RCC 7860 (cell line): Measurements from ENCODE around the gene PNLIPRP2.

Source experiments
- DNase-seq: peaks from one replicate; pipeline ENCODE4 v3.0.0-alpha.2; 2015; ENCODE audit warnings: low spot score
- FAIRE-seq: peaks from 2 replicates; lab custom pipeline; 2012; peaks lifted over from hg19 to GRCh38; lab: Jason Lieb, UNC

Gene PNLIPRP2

DNA sequence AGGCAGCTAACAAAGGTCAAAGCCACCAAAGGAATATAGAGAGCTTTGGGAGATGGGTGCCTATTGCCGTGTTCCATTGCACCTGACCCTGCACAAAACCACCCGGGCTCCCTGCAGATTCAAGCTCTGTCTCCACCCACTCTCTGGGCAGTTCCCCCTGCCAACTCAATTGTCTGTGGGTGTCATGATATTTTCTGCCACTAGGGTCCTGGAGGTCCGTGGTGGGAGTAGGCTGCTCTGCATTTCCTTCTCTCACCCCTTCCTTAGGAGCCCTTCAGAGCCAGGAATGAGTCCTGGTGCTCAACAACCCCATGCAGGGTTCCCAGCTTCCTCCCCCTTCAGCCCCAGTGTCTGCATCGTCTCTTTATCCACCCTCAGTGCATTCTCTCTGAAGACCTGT is 34.1 kb downstream of the PNLIPRP2 start:
- no peak for DNase-seq
- FAIRE-seq: no peak

DNA sequence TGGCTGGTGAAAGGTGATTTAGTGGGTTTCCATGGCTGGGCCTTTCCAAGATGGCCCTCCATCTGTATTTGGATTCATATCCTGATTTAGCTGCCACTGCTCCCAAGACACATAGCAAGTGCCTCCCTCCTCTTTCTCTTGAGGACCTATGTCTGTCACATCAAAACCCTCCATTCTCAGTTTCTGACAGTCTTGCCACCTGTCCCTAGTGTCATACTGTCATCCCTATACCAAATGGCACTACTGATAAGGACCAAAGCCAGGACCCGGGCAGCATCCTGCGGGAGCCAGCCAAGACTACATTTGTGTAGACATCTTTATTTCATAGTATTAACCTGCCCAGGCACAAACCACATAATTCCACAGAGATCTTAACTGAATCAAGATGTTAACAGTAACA is 34.8 kb downstream of the PNLIPRP2 start:
- FAIRE-seq (no peak), DNase-seq (no peak)

DNA sequence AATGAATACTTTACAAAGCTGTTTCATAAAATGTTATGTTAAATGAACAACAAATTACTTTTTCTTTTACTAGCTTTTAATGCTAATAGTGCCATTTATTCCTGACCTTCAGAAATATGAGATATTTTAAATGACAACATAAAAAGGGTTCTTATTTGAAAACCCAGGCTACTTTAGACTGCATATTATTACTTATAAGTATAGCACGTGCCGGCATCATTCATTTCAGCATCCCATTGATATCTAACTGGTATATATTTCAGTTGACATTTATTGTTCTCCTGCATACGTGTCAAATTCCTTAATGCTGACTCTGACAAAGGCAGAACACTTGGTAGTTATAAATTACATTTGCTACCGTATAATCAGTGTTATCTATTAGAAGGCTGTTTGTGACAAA is 35.3 kb downstream of the PNLIPRP2 start:
- DNase-seq: no peak
- FAIRE-seq: no peak

DNA sequence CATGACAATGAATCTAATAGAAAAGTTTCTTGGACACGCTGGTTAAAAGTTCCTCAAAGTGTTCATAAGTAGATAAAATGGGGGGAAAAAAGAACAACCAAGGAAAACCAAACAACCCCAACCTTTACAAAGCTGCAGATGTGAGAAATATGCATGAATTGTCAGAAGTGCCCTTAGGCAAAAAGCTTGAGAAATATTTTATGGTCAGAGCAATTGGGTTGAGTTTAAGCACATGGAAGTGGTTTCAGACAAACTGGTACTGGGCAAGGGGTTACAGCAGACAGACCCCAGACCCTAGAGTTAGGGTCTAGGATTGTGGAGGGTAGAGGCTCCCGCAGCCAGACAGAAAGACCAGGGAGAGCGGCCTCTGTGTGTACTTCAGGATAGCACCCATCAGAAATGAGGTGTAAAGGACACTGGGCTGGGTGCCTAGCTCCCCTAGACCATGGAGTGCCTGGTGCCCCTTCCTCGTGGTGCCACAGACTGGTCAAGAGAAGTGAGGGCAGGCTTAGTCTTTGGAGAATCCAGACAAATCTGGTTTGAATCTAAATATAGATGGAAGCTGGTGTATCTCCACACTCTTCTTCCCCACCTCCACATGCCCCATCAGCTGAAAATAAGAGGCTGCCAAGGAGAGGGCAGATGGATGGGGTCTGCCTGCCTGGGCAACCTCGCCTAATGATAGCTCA is 37.3 kb downstream of the PNLIPRP2 start:
- DNase-seq: no peak
- FAIRE-seq: no peak

DNA sequence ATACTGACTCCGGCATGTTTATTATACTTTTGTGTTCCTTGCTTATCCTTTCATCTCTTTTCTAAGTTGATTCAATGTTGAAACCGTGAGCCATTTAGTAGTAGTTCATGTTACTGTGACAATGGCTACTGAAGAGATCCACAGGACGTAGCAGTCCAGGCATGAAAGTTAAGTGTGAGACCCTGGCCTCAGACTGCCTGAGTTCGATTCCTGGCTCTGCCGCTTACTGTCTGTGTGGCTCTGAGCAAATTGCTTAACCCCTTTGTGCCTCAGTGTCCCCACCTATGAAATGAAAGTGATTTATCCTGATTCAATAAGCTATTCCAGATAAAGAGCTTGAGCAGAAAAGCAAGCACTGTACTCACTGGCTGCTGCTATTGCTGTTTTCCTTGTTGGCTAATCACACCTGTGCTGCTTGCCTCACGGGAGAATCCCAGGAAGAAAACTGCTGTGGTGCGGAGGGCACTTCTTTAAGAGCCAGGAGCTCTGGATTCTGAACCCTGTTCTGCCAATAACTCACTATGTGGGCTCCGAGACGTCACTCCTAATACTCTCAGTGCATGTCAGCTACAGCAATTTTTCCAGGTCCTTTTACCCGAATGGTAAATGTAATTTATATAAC is 38.4 kb downstream of the PNLIPRP2 start:
- DNase-seq (no peak), FAIRE-seq (no peak)

DNA sequence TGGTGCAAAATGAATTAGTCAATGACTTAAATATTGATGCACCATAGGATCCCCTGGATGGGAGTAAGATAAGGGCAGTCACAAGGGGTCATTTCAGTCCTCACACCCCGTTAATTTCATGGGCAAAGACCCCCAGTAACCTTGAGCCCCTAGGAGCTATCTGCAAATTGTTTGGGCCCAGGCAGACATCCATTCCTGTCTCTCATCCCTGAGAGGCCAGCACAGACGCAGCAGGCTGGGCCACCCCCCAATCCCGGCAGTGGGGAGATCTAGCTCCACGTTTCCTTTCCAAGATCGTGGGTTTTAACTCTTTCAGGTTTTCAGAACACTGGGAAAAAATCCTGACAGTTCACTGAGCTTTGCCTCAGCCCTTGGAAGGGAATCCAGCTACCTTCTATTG is 40.1 kb downstream of the PNLIPRP2 start:
- FAIRE-seq (no peak), DNase-seq (no peak)

DNA sequence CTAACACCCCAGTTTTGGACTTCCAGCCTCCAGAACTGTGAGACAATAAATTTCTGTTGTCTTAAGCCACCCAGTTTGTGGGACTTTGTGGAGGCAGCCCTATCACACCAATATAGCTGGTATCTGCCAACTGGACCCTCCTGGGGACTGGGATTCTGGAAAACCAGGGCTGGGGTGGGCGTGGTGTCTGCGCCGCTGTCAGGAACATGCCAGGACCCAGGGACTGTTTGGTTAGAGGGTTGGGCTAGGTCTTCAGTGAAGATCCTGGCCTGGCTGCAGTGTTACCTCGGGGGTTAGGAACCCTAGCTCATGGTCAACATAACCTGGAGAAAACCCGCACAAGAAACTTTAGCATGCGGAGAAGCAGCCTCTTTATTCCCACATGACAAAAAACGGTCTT is 42.6 kb downstream of the PNLIPRP2 start:
- DNase-seq (no peak), FAIRE-seq (no peak)

DNA sequence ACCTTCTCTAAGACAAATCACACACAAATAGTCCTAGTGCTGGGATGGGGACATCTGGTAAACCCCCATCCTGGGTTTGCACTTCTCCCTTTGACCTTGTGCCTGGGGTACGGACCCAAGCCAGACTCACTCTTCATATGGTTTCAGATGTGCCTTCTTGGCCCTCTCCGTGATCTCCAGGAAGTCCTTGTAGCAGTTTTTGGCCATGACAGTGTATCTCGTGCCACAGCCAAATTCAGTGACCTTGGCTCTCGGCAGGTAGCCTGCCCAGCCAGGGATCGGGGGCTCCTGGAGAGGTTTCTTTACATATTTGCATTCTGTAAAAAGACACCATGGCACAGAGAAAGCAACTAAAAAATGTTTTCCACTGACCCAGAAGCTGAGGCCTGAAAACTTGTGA is 43.9 kb downstream of the PNLIPRP2 start:
- DNase-seq: no peak

DNA sequence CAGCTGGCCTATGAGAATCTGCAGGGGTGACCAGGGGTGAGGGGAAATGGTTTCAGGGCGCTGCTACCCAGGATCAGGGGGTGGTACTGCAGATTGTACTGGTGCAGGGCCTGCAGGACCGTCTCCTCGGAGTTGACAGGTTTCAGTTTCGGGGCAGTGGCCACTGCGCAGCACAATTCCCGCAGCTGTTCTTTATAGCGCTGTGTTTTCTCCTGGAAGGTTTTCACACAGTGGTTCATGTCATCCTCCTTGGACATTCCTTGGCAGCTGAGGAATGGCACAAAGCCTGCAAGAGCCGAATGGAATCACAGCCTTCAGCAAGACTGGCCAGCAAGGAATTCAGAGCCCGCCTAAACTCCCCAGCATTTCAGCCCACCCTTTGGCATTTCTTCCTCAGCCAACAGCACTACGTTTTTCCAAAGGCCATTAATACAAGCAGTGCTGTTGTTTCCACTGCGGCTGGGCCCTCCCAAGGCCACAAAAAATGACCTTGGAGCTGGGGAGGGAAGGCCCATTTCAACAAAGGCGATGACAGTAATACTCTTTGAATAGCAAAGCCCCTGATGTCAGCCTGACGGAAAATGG is 44.9 kb downstream of the PNLIPRP2 start:
- no peak for FAIRE-seq
- DNase-seq: no peak

More for the DNA sequence above, 43.9 kb downstream of the PNLIPRP2 start:
- no peak for FAIRE-seq

DNA sequence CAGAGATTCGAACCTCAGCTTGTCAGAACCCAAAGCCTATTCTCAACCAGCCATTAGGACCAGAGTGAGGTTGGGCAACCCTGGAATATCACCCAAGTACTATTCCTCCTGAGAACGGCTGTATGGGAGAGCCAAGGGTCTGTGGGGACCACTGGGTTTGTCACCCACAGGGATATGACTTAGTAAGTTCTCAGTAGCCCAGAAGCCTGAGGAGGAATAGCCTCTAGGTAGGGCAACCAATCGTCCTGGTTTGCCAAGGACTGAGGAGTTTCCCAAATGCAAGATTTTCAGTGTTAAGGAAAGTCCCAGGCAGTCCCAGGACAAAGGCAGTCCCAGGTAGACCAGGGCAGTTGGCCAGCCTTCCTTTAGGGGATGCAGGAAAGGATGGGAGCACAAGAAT is 46.7 kb downstream of the PNLIPRP2 start:
- DNase-seq (no peak), FAIRE-seq (no peak)

DNA sequence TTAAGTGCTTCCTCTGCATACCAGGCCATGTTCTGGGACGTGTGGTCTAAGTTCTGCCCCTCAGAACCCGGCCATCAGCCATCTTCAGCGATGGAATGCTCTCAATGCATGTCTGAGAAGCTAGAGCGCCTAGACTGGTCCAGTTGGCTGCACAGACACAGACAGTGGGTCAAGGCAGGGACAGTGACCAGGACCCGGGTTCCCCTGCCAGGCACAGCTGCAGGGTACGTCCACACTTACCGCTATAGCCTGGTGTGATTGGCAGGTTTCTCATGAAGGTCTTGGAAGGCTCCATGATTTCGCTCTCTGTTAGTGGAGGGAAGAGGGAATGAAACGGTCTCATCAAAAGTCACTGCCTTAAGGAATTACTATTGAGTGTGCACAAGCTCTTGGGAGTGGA is 47.3 kb downstream of the PNLIPRP2 start:
- FAIRE-seq (no peak), DNase-seq (no peak)

DNA sequence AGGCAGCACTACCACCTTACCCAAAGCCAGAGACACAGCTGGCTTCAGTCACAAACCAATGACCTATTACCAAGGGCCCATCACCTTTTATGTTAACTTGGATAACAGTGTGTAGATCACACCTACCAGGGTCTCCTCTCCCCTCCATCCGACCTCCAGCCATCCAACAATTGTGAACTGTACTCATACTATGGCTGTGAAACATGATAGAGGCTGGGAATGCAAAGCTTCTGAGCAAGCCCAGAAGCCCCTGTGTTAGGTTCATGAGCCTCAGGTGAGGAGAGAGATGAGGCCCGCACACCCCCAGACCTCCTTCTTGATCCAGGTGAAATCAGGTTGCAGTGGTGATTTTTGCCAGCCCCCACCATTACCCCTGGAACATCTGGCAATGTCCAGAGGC is 47.7 kb downstream of the PNLIPRP2 start:
- FAIRE-seq (no peak), DNase-seq (no peak)

DNA sequence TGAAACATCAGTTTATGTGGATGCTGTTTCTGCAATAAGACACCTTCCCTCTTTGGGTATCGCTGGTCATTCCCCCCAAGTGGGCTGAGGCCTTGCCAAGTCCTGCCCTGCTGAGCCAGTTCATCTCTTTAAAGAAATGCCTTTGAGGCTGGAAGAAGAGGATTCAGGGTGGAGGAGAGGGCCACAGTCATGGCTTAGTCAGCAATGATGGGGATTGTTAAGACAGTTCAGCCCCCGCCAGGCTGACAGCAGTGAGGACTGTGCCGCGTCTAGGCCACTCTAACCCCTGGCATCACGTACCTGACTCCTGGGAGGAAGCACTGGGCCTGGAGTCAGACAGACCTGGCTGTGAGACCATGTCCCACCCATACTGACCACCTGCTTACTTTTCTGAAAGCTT is 48.3 kb downstream of the PNLIPRP2 start:
- DNase-seq (no peak), FAIRE-seq (no peak)

DNA sequence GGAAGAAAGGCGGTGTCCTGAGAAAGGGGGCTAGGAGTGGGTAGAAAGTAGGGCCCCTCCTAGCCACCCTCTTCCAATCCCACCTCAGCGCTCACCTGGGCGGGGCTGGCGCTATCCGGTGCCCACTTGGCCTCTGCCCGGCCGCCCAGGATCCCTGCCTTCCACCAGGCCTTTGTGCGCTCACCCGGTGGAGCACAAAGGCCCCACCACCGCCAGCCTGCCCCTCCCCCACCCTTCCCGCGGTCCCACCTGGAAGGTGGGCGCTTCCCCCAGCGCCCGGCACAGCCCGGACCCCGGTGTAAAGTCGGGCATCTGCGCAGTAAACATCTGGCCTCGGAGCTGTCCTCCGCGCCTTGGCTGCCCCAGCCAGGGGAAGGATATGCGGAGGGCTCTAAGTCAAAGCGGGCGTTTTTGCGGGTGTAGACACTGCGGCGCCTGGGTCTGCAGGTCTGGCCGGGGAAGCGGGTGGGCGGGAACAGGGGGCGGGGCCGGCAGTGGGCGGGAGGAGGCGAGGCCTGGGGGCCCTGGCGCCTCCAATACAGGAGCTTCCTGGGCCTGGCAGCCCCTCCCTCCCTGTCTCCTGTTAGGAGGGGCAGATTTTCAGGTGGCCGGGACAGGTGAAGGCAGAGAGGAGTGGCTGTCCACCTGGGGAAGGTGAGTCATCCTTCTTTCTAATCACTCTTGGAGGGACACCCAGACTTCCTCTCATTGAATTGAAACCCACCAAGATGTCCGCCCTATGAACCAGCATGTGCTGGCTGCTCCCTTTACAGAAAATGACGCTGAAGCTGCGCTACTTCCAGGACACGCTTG is 49.3 kb downstream of the PNLIPRP2 start:
- no peak for FAIRE-seq

DNA sequence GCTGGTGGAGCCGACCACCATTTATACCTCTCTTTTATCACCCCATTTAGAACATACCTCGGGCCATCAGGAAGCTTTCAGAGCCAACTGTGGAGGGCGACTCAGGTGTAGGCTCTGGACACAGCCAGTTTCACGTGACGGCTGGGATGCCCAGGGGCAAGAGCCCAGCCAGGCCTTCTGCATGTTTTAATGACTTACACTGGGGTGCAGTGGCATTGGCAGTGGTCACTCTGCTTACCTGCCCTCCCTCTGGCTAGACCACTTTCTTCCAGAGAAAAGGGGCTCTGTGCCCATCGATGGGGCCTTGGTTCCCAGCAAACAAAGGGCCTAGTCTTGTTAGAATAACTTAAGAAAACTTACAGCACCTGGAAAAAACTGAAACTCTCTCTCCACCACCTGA is 50.0 kb downstream of the PNLIPRP2 start:
- DNase-seq: no peak

More for the DNA sequence above, 49.3 kb downstream of the PNLIPRP2 start:
- DNase-seq: no peak

DNA sequence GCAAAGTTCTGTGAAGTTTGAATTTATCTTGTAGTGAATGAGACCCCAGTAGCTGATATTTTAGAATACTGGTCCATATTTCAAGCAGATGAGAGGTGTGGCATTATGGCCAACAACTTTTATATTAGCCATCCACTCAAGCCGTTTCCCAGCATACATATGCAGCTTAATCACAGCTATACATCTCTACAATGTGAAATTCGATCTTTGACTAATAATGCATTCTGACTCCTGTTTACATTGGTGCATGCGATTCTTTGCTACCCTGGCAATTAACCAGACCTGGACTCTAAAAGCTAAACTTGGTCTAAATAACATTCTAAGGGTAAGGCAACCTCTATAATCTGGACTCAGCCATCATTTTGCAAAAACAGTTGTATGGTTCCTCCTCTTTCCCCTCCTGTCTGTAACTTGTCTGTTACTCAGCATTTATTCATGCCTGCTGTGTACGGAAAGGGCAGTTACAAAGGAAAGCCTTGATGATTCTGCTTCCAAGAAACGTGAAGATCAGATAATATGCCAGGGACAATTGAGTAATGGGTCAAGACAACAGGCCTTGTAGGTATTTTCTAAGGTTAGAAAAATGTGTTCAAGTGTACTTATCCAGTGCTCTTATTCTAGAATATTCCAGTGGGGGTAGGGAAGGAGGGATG is 50.6 kb downstream of the PNLIPRP2 start:
- DNase-seq: no peak
- no peak for FAIRE-seq

More for the DNA sequence above, 50.0 kb downstream of the PNLIPRP2 start:
- no peak for FAIRE-seq

DNA sequence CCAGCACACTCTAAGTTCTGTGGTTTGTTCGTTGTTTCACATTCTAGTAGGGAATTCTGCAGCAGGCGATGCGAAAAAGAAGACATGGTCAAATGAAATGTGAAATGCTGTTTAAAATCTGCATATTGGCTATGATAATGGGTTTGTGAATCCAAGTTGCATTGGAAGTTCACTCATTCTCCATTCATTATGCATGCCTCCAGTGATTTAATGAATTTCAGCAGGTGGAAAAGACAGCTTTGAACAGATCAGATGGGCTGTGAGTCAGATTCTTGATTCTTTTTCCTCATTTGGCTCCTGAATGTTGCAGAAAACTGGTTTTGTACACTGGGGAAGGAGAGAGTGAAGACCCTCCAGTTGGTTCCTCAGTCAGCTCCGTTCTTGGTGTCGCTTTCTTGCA is 52.1 kb downstream of the PNLIPRP2 start:
- no peak for DNase-seq
- FAIRE-seq: no peak

DNA sequence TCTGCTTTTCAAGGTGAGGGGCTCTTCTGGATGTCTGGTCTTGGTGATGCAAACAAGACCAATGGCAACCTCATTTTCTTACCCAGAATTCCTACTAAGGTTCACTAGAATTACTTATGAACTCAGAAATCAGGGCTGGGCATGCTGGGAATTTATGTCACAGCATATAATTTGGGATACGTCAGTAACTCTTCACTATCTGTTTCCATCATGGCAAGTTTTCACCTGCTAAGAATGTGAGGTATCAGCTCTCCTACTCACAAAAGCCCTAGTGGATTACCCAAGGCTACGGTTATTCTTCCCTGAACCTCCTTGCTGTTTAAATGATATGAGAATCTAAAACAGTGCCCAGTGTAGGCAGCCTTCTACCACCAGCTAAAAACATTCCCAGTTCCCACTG is 53.1 kb downstream of the PNLIPRP2 start:
- DNase-seq: no peak
- no peak for FAIRE-seq

DNA sequence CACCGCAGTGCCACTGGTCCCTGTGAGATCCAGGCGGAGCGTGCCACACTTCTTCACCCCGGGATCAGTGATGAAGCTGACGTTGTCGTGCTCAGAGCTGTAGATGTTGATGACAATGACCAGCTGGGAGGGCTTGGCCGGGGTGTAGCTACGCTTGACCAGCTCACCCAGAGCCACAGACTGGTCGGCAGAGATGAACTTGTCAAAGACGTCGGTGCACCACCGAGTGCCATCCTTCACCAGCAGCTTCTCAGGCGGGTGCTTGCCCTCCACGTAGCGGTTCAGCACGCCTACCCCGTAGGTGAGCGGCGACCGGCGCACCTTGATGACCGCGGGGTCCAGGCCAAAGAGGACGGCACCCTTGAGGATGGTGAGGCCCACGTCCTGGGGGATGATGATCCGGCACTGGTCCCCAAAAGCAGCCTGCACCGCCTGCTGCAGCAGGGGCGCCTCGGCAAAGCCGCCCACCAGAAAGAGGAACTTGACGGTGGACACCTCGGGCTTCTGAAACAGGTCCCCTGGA is 54.2 kb downstream of the PNLIPRP2 start:
- no peak for FAIRE-seq
- no peak for DNase-seq

DNA sequence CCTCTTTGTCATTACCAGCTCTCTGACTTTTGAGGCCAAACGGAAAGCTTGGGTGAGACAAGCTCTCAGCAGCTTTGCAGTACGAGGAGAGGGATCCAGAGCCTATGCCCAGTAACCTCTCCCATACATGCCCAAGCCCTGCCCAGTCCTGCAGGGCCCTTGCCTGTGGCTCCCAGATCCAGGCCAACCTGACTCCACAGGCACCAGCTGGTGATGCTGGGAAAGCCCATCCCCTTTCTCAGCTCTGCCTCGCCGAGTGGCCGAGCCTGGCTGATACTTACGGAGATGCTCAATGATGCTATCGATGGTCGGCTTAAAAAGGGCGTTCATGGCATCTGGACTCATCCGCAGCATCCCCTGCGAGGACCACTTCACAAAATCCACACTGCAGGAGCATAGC is 55.4 kb downstream of the PNLIPRP2 start:
- DNase-seq: no peak
- FAIRE-seq: no peak

DNA sequence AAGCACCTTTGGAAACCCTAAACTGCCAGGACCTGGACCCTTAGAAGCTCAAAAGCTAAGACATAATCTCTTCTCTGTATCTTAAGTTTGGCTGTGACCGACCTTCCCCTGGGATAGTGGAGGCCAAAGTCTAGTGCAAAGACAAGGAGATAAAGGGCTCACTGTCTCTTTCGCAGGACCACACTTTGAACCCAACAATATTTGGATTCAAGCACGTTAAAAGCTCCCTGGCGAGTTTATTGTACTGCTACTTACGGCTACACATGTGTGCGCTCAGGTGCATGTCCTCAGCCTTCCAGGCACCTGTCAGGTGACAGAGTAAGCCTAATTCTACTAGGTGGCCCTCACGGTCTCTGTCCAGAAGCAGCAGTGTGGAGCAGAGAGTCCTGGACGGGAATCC is 55.9 kb downstream of the PNLIPRP2 start:
- DNase-seq (no peak), FAIRE-seq (no peak)
